SH-SY5Y (cell line): ENCODE data around the gene NACC1.

ENCODE experiments used
- GATA2 ChIP-seq: IDR thresholded peaks from 2 replicates; pipeline ENCODE4 v1.6.1; 2011; ENCODE audit warnings: mild to moderate bottlenecking, low read depth, low read length
- GATA3 ChIP-seq: IDR thresholded peaks from 2 replicates; pipeline ENCODE4 v1.6.1; 2011; ENCODE audit warnings: low read depth, mild to moderate bottlenecking, low read length, moderate library complexity

GRCh38 chr19:13082192-13083007 lies 35.7 kb upstream of the NACC1 start:
- TF ChIP-seq GATA2: no peak
- TF ChIP-seq GATA3: no peak
